Upper lobe of right lung (tissue), 1 donor: Measurements from ENCODE around the gene RNF215. TPM values are rescaled to one million over a fixed set of nuclear protein-coding genes. Genes with fewer than 3 reads are reported as not detected.
"Not testable (repeated sequence)": the region's sequence is repeated elsewhere in the genome, so short reads cannot be mapped to it uniquely, and the experiment has no call there.

Experiments used
- ATAC-seq: fragments of 200-7000 bp; cut with Tn5 transposase; one replicate; pipeline ENCODE4 v1.9.1; 2020; ENCODE audit warnings: mild to moderate bottlenecking, moderate library complexity
- DNase-seq: peaks from one replicate; pipeline ENCODE4 v3.0.0-alpha.2; 2020
- H3K27ac ChIP-seq: fragments of 200-600 bp; one replicate; pipeline ENCODE4 v1.8.0; 2022
- H3K27me3 ChIP-seq: fragments of 200-600 bp; one replicate; pipeline ENCODE4 v1.8.0; 2022; ENCODE audit warnings: mild to moderate bottlenecking
- H3K36me3 ChIP-seq: fragments of 200-600 bp; one replicate; pipeline ENCODE4 v1.8.0; 2022
- H3K4me1 ChIP-seq: fragments of 200-600 bp; one replicate; pipeline ENCODE4 v1.8.0; 2022
- H3K4me3 ChIP-seq: fragments of 200-600 bp; one replicate; pipeline ENCODE4 v1.8.0; 2022; ENCODE audit warnings: mild to moderate bottlenecking
- H3K9me3 ChIP-seq: fragments of 200-600 bp; one replicate; pipeline ENCODE4 v1.8.0; 2022
- intact Hi-C: fragments of 100-400 bp; cut with DNase I; formaldehyde crosslinking; loops from one replicate; pipeline ENCODE4 v1.11.0; 2022
- total RNA-seq: library from RNA; stranded (reverse); fragmentation: NEBNext Ultra II Directional; extraction: Animal tissue kit (Norgen Biotek cat#: 25700); gene quantifications from one replicate; pipeline ENCODE4 v1.2.1, GENCODE V29; 2021
- TF ChIP-seq, protein P1 (sequence below): fragments of 200-600 bp; IDR thresholded peaks from one replicate; pipeline ENCODE4 v1.8.0; 2022; ENCODE audit warnings: antibody characterized with exemption
- donor health status: DM: no; HTN: yes; CAD: no; lungs with severe emphysema.

RNF215 gene
- total RNA-seq, 1 donor from 2014 or later, result 16.5 TPM

DNA sequence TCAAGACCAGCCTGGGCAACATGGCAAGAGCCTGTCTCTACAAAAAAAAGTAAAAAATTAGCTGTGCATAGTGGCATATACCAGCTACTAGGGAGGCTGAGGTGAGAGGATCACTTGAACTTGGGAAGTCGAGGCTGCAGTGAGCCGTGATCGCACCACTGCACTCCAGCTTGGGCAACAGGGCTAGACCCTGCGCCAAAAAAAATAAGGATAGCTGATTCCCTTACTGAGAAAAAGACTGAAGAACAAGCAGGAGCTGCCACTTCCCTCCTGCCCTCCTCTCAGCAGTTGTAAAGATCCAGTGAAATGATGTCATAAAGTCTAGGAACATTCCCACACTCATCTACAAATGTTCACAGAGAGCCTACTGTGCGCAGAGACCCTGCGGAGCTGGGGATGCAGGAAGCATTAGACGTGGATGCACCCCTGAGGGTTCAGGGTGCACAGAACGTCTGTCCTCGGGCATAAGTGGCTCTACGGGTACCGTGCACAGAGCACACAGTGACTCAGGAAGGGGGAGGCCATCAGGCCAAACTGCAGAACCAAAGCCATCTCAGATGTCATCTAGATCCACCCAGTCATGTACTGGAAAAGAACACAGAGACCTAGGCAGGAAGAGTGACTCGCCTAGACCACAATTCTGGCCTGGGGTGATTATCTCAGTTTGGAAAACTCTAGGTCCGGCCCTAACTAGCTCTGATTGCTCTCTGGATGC, 21.3 kb upstream of the RNF215 start:
- Histone ChIP-seq H3K4me1 (no peaks in the 10 kb centered on the region), H3K4me3 (no peak overlapping the region), H3K27me3 (no peaks in the 10 kb centered on the region), H3K9me3 (no peaks in the 10 kb centered on the region), H3K36me3 (peaks cover 17% of the 10 kb centered on the region), H3K27ac (no peak overlapping the region)
- intact Hi-C loops, result no loop called here
- ATAC-seq (no peak), DNase-seq (no peak)
- TF ChIP-seq, protein P1, sequence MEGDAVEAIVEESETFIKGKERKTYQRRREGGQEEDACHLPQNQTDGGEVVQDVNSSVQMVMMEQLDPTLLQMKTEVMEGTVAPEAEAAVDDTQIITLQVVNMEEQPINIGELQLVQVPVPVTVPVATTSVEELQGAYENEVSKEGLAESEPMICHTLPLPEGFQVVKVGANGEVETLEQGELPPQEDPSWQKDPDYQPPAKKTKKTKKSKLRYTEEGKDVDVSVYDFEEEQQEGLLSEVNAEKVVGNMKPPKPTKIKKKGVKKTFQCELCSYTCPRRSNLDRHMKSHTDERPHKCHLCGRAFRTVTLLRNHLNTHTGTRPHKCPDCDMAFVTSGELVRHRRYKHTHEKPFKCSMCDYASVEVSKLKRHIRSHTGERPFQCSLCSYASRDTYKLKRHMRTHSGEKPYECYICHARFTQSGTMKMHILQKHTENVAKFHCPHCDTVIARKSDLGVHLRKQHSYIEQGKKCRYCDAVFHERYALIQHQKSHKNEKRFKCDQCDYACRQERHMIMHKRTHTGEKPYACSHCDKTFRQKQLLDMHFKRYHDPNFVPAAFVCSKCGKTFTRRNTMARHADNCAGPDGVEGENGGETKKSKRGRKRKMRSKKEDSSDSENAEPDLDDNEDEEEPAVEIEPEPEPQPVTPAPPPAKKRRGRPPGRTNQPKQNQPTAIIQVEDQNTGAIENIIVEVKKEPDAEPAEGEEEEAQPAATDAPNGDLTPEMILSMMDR, result no peak

DNA sequence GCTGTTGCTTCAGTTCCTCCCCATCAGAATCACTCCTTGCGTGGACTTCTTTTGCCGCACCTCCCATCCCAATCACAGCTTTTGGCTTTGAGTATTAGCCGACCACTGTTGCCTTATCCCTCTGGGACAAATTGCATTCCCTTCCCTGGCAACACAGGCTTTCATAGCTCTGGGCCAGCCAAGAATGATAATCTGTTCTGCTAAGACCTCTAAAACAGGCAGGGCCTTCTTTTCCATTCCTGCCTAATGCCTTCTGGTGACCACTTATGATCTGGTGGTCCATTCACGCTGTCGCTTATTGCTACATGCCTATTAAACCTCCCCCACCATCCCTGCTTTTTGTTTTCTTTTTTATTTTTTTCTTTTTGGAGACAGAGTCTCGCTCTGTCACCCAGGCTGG, 19.2 kb upstream of the RNF215 start:
- no peaks in the 10 kb centered on the region for H3K27me3 ChIP-seq
- H3K4me1 ChIP-seq, result no peaks in the 10 kb centered on the region
- H3K4me3 ChIP-seq, result no peak overlapping the region
- no peaks in the 10 kb centered on the region for H3K9me3 ChIP-seq
- ATAC-seq (no peak), DNase-seq (no peak)
- intact Hi-C loops, result no loop called here
- TF ChIP-seq, protein P1, result no peak
- peaks cover 17% of the 10 kb centered on the region for H3K36me3 ChIP-seq
- no peak overlapping the region for H3K27ac ChIP-seq

DNA sequence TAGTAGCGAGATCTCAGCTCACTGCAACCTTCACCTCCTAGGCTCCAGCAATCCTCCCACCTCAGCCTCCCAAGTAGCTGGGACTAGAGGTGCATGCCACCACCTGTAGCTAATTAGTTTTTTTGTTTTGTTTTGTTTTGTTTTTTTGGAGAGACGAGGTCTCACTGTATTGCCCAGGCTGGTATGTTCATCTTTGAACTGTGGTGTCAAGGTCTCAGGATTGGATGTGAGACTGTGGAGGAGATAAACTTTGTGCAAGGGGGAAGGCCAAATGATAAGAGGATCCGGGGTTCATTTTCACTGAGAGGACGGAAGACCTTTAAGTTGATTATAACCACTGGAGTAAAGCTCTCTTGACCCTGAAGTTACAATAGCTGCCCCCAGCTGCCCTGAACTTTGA, 18.5 kb upstream of the RNF215 start:
- Histone ChIP-seq H3K4me1 (no peaks in the 10 kb centered on the region), H3K36me3 (peaks cover 13% of the 10 kb centered on the region), H3K27me3 (no peaks in the 10 kb centered on the region), H3K4me3 (no peak overlapping the region), H3K27ac (no peak overlapping the region), H3K9me3 (no peaks in the 10 kb centered on the region)
- TF ChIP-seq, protein P1, result no peak
- no peak for DNase-seq
- no peak for ATAC-seq
- intact Hi-C loops, result no loop called here

DNA sequence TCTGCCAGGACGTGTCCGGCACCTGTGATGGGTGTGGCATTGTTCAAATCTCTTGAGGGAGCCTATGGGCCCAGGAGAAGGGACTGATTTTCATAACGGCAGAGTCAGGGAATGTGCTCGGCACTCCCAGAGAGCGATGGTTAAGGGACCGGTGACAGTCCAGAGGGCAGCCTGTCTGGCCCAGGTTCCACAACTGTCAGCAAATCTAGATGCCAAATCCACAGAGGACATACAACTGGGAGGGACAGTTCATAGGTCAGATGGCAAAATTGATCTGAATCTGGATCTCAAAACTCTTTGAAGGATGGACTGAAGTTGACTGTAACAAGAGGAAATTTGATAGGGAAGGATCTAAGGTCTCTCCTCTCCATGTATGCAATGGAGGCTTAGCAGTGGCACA, 17.1 kb upstream of the RNF215 start:
- H3K9me3 ChIP-seq, result no peaks in the 10 kb centered on the region
- H3K27me3 ChIP-seq, result no peaks in the 10 kb centered on the region
- intact Hi-C loops, result no loop called here
- ATAC-seq (no peak), DNase-seq (no peak)
- H3K27ac ChIP-seq, result no peak overlapping the region
- no peaks in the 10 kb centered on the region for H3K4me1 ChIP-seq
- peaks cover 13% of the 10 kb centered on the region for H3K36me3 ChIP-seq
- TF ChIP-seq, protein P1, result no peak
- H3K4me3 ChIP-seq, result no peak overlapping the region

DNA sequence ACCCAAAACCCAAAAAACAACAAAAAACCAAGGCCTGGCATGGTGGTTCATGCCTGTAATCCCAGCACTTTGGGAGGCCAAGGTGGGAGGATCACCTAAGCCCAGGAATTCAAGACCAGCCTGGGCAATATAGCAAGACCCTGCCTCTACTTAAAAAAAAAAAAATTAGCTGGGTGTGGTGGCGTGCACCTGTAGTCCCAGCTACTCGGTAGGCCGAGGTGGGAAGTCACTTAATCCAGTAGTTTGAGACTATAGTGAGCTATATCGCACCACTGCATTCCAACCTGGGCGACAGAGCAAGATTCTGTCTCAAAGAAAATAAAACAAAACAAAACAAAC, 15.5 kb upstream of the RNF215 start:
- ATAC-seq, intact Hi-C loops, H3K27me3 ChIP-seq, H3K4me1 ChIP-seq, DNase-seq, H3K27ac ChIP-seq, H3K9me3 ChIP-seq, H3K4me3 ChIP-seq: not testable (repeated sequence)
- H3K36me3 ChIP-seq, result peaks cover 13% of the 10 kb centered on the region

DNA sequence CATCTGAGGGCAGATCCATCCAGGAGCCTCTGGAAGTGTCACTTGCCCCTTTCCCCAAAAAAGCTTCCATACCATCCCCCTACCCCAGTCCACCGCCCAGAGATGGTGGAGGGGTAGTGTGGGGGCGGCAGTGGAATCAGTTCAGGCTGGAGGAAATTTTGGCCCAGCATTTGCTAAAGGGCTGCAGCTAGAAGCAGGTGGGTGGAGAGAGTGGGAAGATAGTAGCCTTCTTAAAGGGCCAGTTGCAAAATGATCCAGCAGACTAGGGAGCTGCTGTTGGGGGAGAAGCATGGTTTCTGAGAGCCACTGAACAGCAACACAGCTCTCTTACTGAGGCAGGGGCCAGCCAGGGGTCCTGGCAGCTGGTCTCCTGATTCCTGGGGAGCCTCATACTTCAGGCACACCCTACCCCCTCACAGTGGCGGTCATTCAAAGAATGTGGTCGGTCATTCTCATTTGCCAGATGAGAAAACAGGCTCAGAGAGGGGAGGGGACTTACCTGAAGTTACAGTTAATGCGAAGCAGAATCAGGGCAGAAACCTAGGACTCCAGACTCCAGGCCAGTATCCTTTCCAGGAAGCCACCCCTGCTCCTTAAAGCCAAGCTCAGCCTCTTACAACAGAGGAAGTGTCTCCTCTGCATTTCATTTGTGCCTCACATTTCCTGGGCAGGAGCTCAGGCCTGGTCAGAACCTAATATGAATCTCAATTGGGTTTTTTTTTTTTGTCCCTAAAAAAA, 15.0 kb upstream of the RNF215 start:
- Histone ChIP-seq H3K4me1 (peaks cover 6% of the 10 kb centered on the region), H3K4me3 (no peak overlapping the region), H3K27ac (no peak overlapping the region), H3K9me3 (no peaks in the 10 kb centered on the region), H3K36me3 (peaks cover 8% of the 10 kb centered on the region), H3K27me3 (no peaks in the 10 kb centered on the region)
- ATAC-seq (no peak), DNase-seq (no peak)
- intact Hi-C loops, result no loop called here
- TF ChIP-seq, protein P1, result no peak

DNA sequence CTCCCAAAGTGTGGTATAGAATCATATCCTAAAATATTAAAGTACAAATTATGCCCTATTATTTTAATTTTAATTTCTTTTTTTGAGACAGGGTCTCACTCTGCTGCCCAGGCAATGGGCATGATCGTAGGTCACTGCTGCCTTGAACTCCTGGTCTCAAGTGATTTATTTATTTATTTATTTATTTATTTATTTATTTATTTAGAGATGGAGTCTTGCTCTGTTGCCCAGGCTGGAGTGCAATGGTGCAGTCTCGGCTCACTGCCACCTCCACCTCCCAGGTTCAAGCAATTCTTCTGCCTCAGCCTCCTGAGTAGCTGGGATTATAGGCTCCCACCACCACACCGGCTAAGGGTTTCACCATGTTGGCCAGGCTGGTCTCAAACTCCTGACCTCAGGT, 13.8 kb upstream of the RNF215 start:
- intact Hi-C loops, result not testable (repeated sequence)
- peaks cover 13% of the 10 kb centered on the region for H3K4me1 ChIP-seq

More for the DNA sequence above, 13.8 kb upstream of the RNF215 start:
- not testable (repeated sequence) for DNase-seq, ATAC-seq, H3K27me3 ChIP-seq, H3K36me3 ChIP-seq, H3K27ac ChIP-seq, H3K4me3 ChIP-seq, H3K9me3 ChIP-seq
